T-cell (primary cell): ENCODE measurements around the gene CDKN2B-AS1. TPM values are rescaled to one million over a fixed set of nuclear protein-coding genes. Genes with fewer than 3 reads are reported as not detected.
A peak's percentile ranks its signal among the peaks of the same experiment; 100 is the strongest.

Experiments used
- ATAC-seq, 4 experiments: fragments of 200-7000 bp in 3 of 4; fragments of 150-1000 bp in 1 of 4; cut with Tn5 transposase; replicated peaks in 1 of 4; 1 replicate in 3 of 4; 2 replicates in 1 of 4; pipeline ENCODE4 v1.10.0; 2021; ENCODE audit warnings: moderate library complexity in 3 of 4, mild to moderate bottlenecking in 2 of 4, moderate number of reproducible peaks in 1 of 4
- CTCF ChIA-PET, 2 donors: fragments of 300-600 bp; sonication (Branson Sonifier 250); formaldehyde crosslinking; loops; one replicate each; lab custom pipeline; 2022; ENCODE audit warnings: antibody characterized with exemption in 2 of 2; lab: Charles Lee
- POLR2A ChIA-PET, 2 donors: fragments of 300-600 bp; sonication (Branson Sonifier 250); formaldehyde crosslinking; loops; one replicate each; lab custom pipeline; 2022; ENCODE audit warnings: antibody characterized with exemption in 2 of 2; lab: Charles Lee
- DNase-seq, 35 experiments: peaks; one replicate each; pipeline versions ENCODE4 v3.0.0 to v3.0.0-alpha.2; 2013 to 2023
- H3K27ac ChIP-seq: one replicate; pipeline ENCODE4 v1.5.1; 2013; ENCODE audit warnings: low read length
- H3K27me3 ChIP-seq, 2 experiments: replicated peaks in 1 of 2; 1 replicate in 1 of 2; 2 replicates in 1 of 2; pipeline versions ENCODE4 v1.6.1 to v1.7.0; 2013; ENCODE audit warnings: low read length in 1 of 2, mixed read lengths in 1 of 2; ENCODE audit not compliant: control insufficient read depth in 2 of 2, insufficient read depth in 2 of 2; ENCODE audit errors: extremely low read depth in 1 of 2
- H3K36me3 ChIP-seq, 2 donors: 1 replicate in 1 of 2; 2 replicates in 1 of 2; pipeline versions ENCODE4 v1.6.1 to v1.7.0; 2013; ENCODE audit warnings: low read length in 1 of 2; ENCODE audit not compliant: control insufficient read depth in 2 of 2, insufficient read depth in 1 of 2; ENCODE audit errors: extremely low read depth in 1 of 2
- H3K4me1 ChIP-seq, 2 experiments: 1 replicate in 1 of 2; 2 replicates in 1 of 2; pipeline versions ENCODE4 v1.6.1 to v1.7.0; 2013; ENCODE audit warnings: low read length in 2 of 2, mixed read lengths in 1 of 2; ENCODE audit not compliant: insufficient read depth in 2 of 2, control insufficient read depth in 1 of 2; ENCODE audit errors: extremely low read depth in 1 of 2
- H3K4me3 ChIP-seq, 2 donors: 1 replicate in 1 of 2; 2 replicates in 1 of 2; pipeline versions ENCODE4 v1.5.1 to v1.7.0; 2013; ENCODE audit warnings: mild to moderate bottlenecking in 2 of 2, low read length in 1 of 2, moderate library complexity in 1 of 2; ENCODE audit not compliant: control insufficient read depth in 1 of 2; ENCODE audit errors: extremely low read depth in 1 of 2
- H3K9me3 ChIP-seq: 2 replicates; pipeline ENCODE4 v1.7.0; 2013
- H3K27ac Mint-ChIP-seq, 2 donors: one replicate each; pipeline ENCODE4 v1.8.0; 2020 to 2021; ENCODE audit warnings: mild to moderate bottlenecking in 2 of 2, mixed read lengths in 2 of 2
- H3K27me3 Mint-ChIP-seq, 2 donors: one replicate each; pipeline ENCODE4 v1.8.0; 2021 to 2022; ENCODE audit warnings: mixed read lengths in 2 of 2
- H3K36me3 Mint-ChIP-seq: one replicate; pipeline ENCODE4 v1.8.0; 2021; ENCODE audit warnings: mixed read lengths
- H3K4me1 Mint-ChIP-seq, 3 donors: one replicate each; pipeline ENCODE4 v1.8.0; 2020 to 2022; ENCODE audit warnings: mixed read lengths in 3 of 3, mild to moderate bottlenecking in 1 of 3
- H3K4me3 Mint-ChIP-seq, 3 donors: one replicate each; pipeline ENCODE4 v1.8.0; 2020 to 2022; ENCODE audit warnings: mild to moderate bottlenecking in 3 of 3, mixed read lengths in 3 of 3, moderate library complexity in 3 of 3
- H3K9me3 Mint-ChIP-seq, 3 donors: one replicate each; pipeline ENCODE4 v1.8.0; 2020 to 2022; ENCODE audit warnings: mixed read lengths in 3 of 3
- WGBS: methylation state at CpG from one replicate; pipeline ENCODE4 v1.1.5; 2013; ENCODE audit warnings: missing lambda C conversion rate; ENCODE audit not compliant: insufficient coverage; 5-methylcytosine and 5-hydroxymethylcytosine counted together
- total RNA-seq, 35 experiments: library from RNA in 6 of 35; stranded (reverse) in 6 of 35; fragments of 120-200 nt in 1 of 35; gene quantifications; one replicate each; pipeline versions ENCODE4 v1.2.1 to v1.2.4 and lab custom pipeline; 2013 to 2026

Gene CDKN2B-AS1
- total RNA-seq, 5 donors from 2014 or later (not counting 1 experiment from before 2014, with no cell fraction given): 1.1 to 1.5 (median 1.4) TPM

DNA sequence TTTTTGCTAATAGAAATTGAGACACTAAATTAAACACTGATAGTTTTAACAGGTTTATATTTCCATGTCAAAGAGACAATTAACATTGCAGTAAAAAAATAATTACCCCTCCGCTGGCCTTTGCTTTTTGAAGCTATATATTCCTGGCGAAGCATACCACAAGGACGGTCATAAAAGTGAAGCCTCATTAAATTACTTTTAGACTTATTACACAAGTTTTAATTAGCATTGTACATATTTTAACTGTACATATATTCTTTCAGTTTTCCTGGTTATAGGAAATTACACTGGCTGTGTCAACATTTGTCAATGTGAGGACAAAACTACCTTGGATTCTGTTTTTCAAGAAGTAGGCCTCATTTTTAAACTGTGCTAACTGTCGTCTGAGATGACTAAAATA, 1.6 kb upstream of the CDKN2B-AS1 start:
- Mint-ChIP-seq H3K9me3 (no peaks in the 10 kb centered on the region), H3K27ac (no peak overlapping the region), H3K4me3 (peak overlapping the region; percentile 69 to 96 (median 93)), H3K27me3 (peaks cover 21 to 26% of the 10 kb centered on the region in 2 donors), H3K4me1 (peaks cover 16 to 24% (median 19%) of the 10 kb centered on the region in 3 donors), H3K36me3 (no peaks in the 10 kb centered on the region)
- WGBS: 78% methylated on average over 1 of the region's 4 CpGs
- Histone ChIP-seq H3K36me3 (no peaks in the 10 kb centered on the region), H3K27ac (no peak overlapping the region), H3K9me3 (peaks cover 2% of the 10 kb centered on the region), H3K27me3 (peaks cover 18 to 35% of the 10 kb centered on the region in 2 experiments), H3K4me3 (no peak overlapping the region), H3K4me1 (peaks cover 2 to 22% of the 10 kb centered on the region in 2 experiments)
- no peak for ATAC-seq
- POLR2A ChIA-PET: interaction anchor here (0.6 to 0.7 kb wide), 2 partner anchors 589 to 629 kb away, joined by 3 read pairs; no protein-coding TSS in a partner anchor
- CTCF ChIA-PET: interaction anchor here in 1 of 2 donors (1.0 kb wide), 1 partner anchor 16 kb away, joined by 3 read pairs; the partner anchor contains the start of gene CDKN2B
- DNase-seq: no peak

GRCh38 chr9:21993893-21994555, 567 bp upstream of the CDKN2B-AS1 start, which contains the start of gene CDKN2A:
CDKN2A (minus strand) TSS chr9:21994392.
- DNase-seq: peak in 15 of 35 experiments; percentile 12 to 65 (median 34)
- H3K4me1 Mint-ChIP-seq: peaks cover 16 to 24% (median 17%) of the 10 kb centered on the region in 3 donors
- peak within 1 kb of the TSS; percentile 84 for H3K27ac ChIP-seq
- no peaks in the 10 kb centered on the region for H3K36me3 ChIP-seq
- no peaks in the 10 kb centered on the region for H3K9me3 Mint-ChIP-seq
- no peaks in the 10 kb centered on the region for H3K36me3 Mint-ChIP-seq
- peak within 1 kb of the TSS; percentile 86 to 94 for H3K27ac Mint-ChIP-seq
- under 1% methylated on average over 38 of the region's 53 CpGs for WGBS
- CTCF ChIA-PET: interaction anchor here (1.4 to 4.3 kb wide), 3 partner anchors 11 to 14 kb away, joined by 3 to 24 read pairs (median 6); partner anchors contain the start of gene CDKN2B (in 1 of the 2)
- H3K4me3 Mint-ChIP-seq: peak within 1 kb of the TSS; percentile 91 to 96 (median 93)
- H3K9me3 ChIP-seq: no peaks in the 10 kb centered on the region
- POLR2A ChIA-PET: interaction anchor here (0.5 to 0.7 kb wide), 2 partner anchors 12 to 33 kb away, joined by 5 to 9 read pairs; no protein-coding TSS in a partner anchor
- peaks cover 13 to 17% of the 10 kb centered on the region in 2 donors for H3K27me3 Mint-ChIP-seq
- peak; percentile 48 to 53 (median 51) for ATAC-seq
- H3K27me3 ChIP-seq: peaks cover 18 to 30% of the 10 kb centered on the region in 2 experiments
- peaks cover 2 to 22% of the 10 kb centered on the region in 2 experiments for H3K4me1 ChIP-seq
- peak within 1 kb of the TSS; percentile 90 to 99 for H3K4me3 ChIP-seq

GRCh38 chr9:21995006-21995665, 545 bp downstream of the CDKN2B-AS1 start:
- H3K9me3 Mint-ChIP-seq: no peaks in the 10 kb centered on the region
- Histone ChIP-seq H3K4me3 (peak overlapping the region; percentile 90 to 99), H3K27ac (peak overlapping the region; percentile 84), H3K27me3 (peaks cover 9 to 21% of the 10 kb centered on the region in 2 experiments), H3K4me1 (peaks cover 2 to 20% of the 10 kb centered on the region in 2 experiments), H3K36me3 (no peaks in the 10 kb centered on the region), H3K9me3 (no peaks in the 10 kb centered on the region)
- CTCF ChIA-PET: interaction anchor here (0.6 to 4.3 kb wide), 6 partner anchors 12 to 497 kb away, joined by 3 to 24 read pairs (median 4); partner anchors contain the start of gene CDKN2B (in 1 of the 2)
- H3K27me3 Mint-ChIP-seq: peaks cover 3 to 6% of the 10 kb centered on the region in 2 donors
- ATAC-seq (peak; percentile 73 to 81 (median 76)), DNase-seq (peak; percentile 36 to 88 (median 69))
- WGBS: under 1% methylated on average over 49 of the region's 56 CpGs
- no peaks in the 10 kb centered on the region for H3K36me3 Mint-ChIP-seq
- H3K4me3 Mint-ChIP-seq: peak overlapping the region; percentile 91 to 96 (median 93)
- H3K27ac Mint-ChIP-seq: peak overlapping the region; percentile 86 to 94
- POLR2A ChIA-PET: interaction anchor here (0.6 to 1.0 kb wide), 3 partner anchors 13 to 39 kb away, joined by 3 to 7 read pairs (median 5); no protein-coding TSS in a partner anchor
- H3K4me1 Mint-ChIP-seq: peaks cover 16 to 17% (median 17%) of the 10 kb centered on the region in 3 donors

GRCh38 chr9:21995666-21996398, 1.2 kb downstream of the CDKN2B-AS1 start:
- no peaks in the 10 kb centered on the region for H3K9me3 Mint-ChIP-seq
- peak overlapping the region; percentile 91 to 96 (median 93) for H3K4me3 Mint-ChIP-seq
- ATAC-seq: peak in 2 of 4 experiments; percentile 8 to 9
- no peaks in the 10 kb centered on the region for H3K36me3 Mint-ChIP-seq
- CTCF ChIA-PET: interaction anchor here in 1 of 2 donors (1.2 to 4.3 kb wide), 2 partner anchors 12 to 182 kb away, joined by 5 to 24 read pairs; partner anchors contain the start of gene CDKN2B
- peak overlapping the region; percentile 90 to 99 for H3K4me3 ChIP-seq
- peaks cover 8 to 21% of the 10 kb centered on the region in 2 experiments for H3K27me3 ChIP-seq
- WGBS: 21% methylated on average over 49 of the region's 54 CpGs
- H3K27ac ChIP-seq: peak overlapping the region; percentile 84
- peak overlapping the region in 1 of 2 donors; percentile 94 for H3K27ac Mint-ChIP-seq
- H3K36me3 ChIP-seq: no peaks in the 10 kb centered on the region
- peaks cover under 1 to 2% of the 10 kb centered on the region in 2 donors for H3K27me3 Mint-ChIP-seq
- DNase-seq: peak in 3 of 35 experiments; percentile 3 to 33 (median 24)
- peaks cover 16 to 17% (median 16%) of the 10 kb centered on the region in 3 donors for H3K4me1 Mint-ChIP-seq
- H3K9me3 ChIP-seq: no peaks in the 10 kb centered on the region
- peaks cover 2 to 20% of the 10 kb centered on the region in 2 experiments for H3K4me1 ChIP-seq
- POLR2A ChIA-PET: interaction anchor here in 1 of 2 donors (1.0 kb wide), 1 partner anchor 24 kb away, joined by 3 read pairs; no protein-coding TSS in a partner anchor

- H3K4me1 Mint-ChIP-seq: peaks cover 16 to 17% (median 16%) of the 10 kb centered on the region in 3 donors
- H3K4me3 Mint-ChIP-seq: peak overlapping the region; percentile 91 to 96 (median 93)
- no peak overlapping the region for H3K4me3 ChIP-seq
- peaks cover 0 to 4% of the 10 kb centered on the region in 2 donors for H3K27me3 Mint-ChIP-seq
- ChIA-PET POLR2A (interaction anchor here in 1 of 2 donors (1.0 kb wide), 1 partner anchor 25 kb away, joined by 3 read pairs; no protein-coding TSS in a partner anchor), CTCF (interaction anchor here in 1 of 2 donors (1.2 to 4.3 kb wide), 2 partner anchors 12 to 183 kb away, joined by 5 to 24 read pairs; partner anchors contain the start of gene CDKN2B)
- no peak for DNase-seq
- H3K4me1 ChIP-seq: peaks cover 2 to 20% of the 10 kb centered on the region in 2 experiments
- H3K9me3 ChIP-seq: no peaks in the 10 kb centered on the region
- no peaks in the 10 kb centered on the region for H3K36me3 Mint-ChIP-seq
- no peaks in the 10 kb centered on the region for H3K36me3 ChIP-seq
- H3K27ac ChIP-seq: no peak overlapping the region
- no peak overlapping the region for H3K27ac Mint-ChIP-seq
- WGBS: 55% methylated on average over 2 of the region's 9 CpGs
- peaks cover 8 to 24% of the 10 kb centered on the region in 2 experiments for H3K27me3 ChIP-seq
- ATAC-seq: no peak
- H3K9me3 Mint-ChIP-seq: no peaks in the 10 kb centered on the region
Measured at GRCh38 chr9:21996438-21996837, 1.8 kb downstream of the CDKN2B-AS1 start.
